GM12878 (cell line): ENCODE results near the gene CLSTN2. TPM values are rescaled to one million over a fixed set of nuclear protein-coding genes. Genes with fewer than 3 reads are reported as not detected.

ENCODE experiments used
- ATAC-seq: fragments of 200-7000 bp; cut with Tn5 transposase; 3 replicates; pipeline ENCODE4 v1.9.1; 2020; ENCODE audit warnings: mild to moderate bottlenecking, moderate library complexity
- BruUV-seq: library from RNA; stranded (reverse); fragments of 400-500 nt; replicated peaks from 2 replicates; lab custom pipeline; 2021; lab: Mats Ljungman, UMichigan
- CTCF ChIA-PET: fragments of 300-600 bp; sonication (Branson Sonifier 250); formaldehyde crosslinking; extraction: SDS; loops from one replicate; lab custom pipeline; 2021; ENCODE audit warnings: inconsistent platforms; lab: Yijun Ruan, JAX
- POLR2A ChIA-PET: fragments of 350-600 bp; formaldehyde crosslinking; extraction: SDS; loops from one replicate; lab custom pipeline; 2021; ENCODE audit warnings: inconsistent platforms; lab: Charles Lee
- RAD21 ChIA-PET: fragments of 300-600 bp; sonication (Branson Sonifier 250); formaldehyde crosslinking; loops from one replicate; lab custom pipeline; 2023; ENCODE audit warnings: antibody characterized with exemption; ENCODE audit not compliant: unreplicated experiment; lab: Charles Lee
- SMC1A ChIA-PET: fragments of 300-600 bp; sonication (Branson Sonifier 250); formaldehyde crosslinking; loops from one replicate; lab custom pipeline; 2023; ENCODE audit not compliant: unreplicated experiment, uncharacterized antibody; lab: Charles Lee
- DNase-seq: peaks from one replicate; pipeline ENCODE4 v3.0.0-alpha.2; 2011; ENCODE audit warnings: low read depth, low spot score
- FAIRE-seq: peaks from 3 replicates; lab custom pipeline; 2011; peaks lifted over from hg19 to GRCh38; lab: Jason Lieb, UNC
- H2AFZ ChIP-seq: 2 replicates; pipeline ENCODE4 v1.6.0; 2011; ENCODE audit warnings: low read depth, low read length, control low read depth; ENCODE audit not compliant: control insufficient read depth
- H3K27ac ChIP-seq: 2 replicates; pipeline ENCODE4 v1.5.1; 2011; ENCODE audit warnings: control low read depth; ENCODE audit not compliant: control insufficient read depth, insufficient read depth
- H3K27me3 ChIP-seq, 2 experiments: replicated peaks in 1 of 2; 2 replicates each; pipeline versions ENCODE4 v1.6.0 to v1.6.1; 2011; ENCODE audit warnings: low read length in 1 of 2; ENCODE audit not compliant: control insufficient read depth in 2 of 2, insufficient read depth in 2 of 2
- H3K36me3 ChIP-seq, 2 experiments: 2 replicates each; pipeline ENCODE4 v1.5.1; 2011; ENCODE audit warnings: low read length in 1 of 2; ENCODE audit not compliant: control insufficient read depth in 2 of 2, insufficient read depth in 2 of 2
- H3K4me1 ChIP-seq: 2 replicates; pipeline ENCODE4 v1.6.1; 2011; ENCODE audit warnings: mild to moderate bottlenecking, low read length, moderate library complexity, mixed read lengths; ENCODE audit not compliant: control insufficient read depth, insufficient read depth
- H3K4me2 ChIP-seq: 2 replicates; pipeline ENCODE4 v1.6.0; 2011; ENCODE audit warnings: control low read depth; ENCODE audit not compliant: control insufficient read depth, insufficient read depth
- H3K4me3 ChIP-seq: fragments of 200-600 bp; sonication (generic); 2 replicates; pipeline ENCODE4 v1.5.1; 2016
- H3K79me2 ChIP-seq: 2 replicates; pipeline ENCODE4 v1.6.0; 2011; ENCODE audit warnings: low read length; ENCODE audit not compliant: control insufficient read depth, insufficient read depth
- H3K9ac ChIP-seq: 2 replicates; pipeline ENCODE4 v1.8.0; 2011; ENCODE audit warnings: low read length, control low read depth, mixed read lengths; ENCODE audit not compliant: control insufficient read depth, insufficient read depth
- H3K9me3 ChIP-seq: replicated peaks from 3 replicates; pipeline ENCODE4 v1.5.1; 2011; ENCODE audit warnings: mild to moderate bottlenecking, low read length; ENCODE audit not compliant: control insufficient read depth, insufficient read depth
- H4K20me1 ChIP-seq: 2 replicates; pipeline ENCODE4 v1.6.0; 2011; ENCODE audit not compliant: control insufficient read depth, insufficient read depth
- BCL11A ChIP-seq: IDR thresholded peaks from 2 replicates; pipeline ENCODE4 v1.6.1; 2011; ENCODE audit warnings: low read depth, low read length
- BRCA1 ChIP-seq: IDR thresholded peaks from 2 replicates; pipeline ENCODE4 v1.6.1; 2011; ENCODE audit warnings: low read depth, low read length, improper control_type of control experiment
- CBX5 ChIP-seq: sonication (generic); IDR thresholded peaks from 2 replicates; pipeline ENCODE4 v1.6.1; 2016; ENCODE audit warnings: low read depth, moderate library complexity, mild to moderate bottlenecking, inconsistent platforms
- CEBPB ChIP-seq, 2 experiments: fragments of 150-350 bp in 1 of 2; IDR thresholded peaks; 2 replicates each; pipeline ENCODE4 v1.6.1; 2012 to 2014; ENCODE audit warnings: low read depth in 2 of 2, low read length in 2 of 2, borderline replicate concordance in 1 of 2, inconsistent platforms in 1 of 2
- EGR1 ChIP-seq, 2 experiments: IDR thresholded peaks; 1 replicate in 1 of 2; 2 replicates in 1 of 2; pipeline ENCODE4 v1.6.1; 2011 to 2012; ENCODE audit warnings: low read depth in 2 of 2, low read length in 2 of 2, borderline replicate concordance in 1 of 2, mild to moderate bottlenecking in 1 of 2, moderate library complexity in 1 of 2
- EZH2 ChIP-seq: IDR thresholded peaks from 2 replicates; pipeline ENCODE4 v1.6.1; 2012; ENCODE audit warnings: low read depth, mild to moderate bottlenecking, control low read depth, inconsistent platforms, low read length, borderline replicate concordance; ENCODE audit not compliant: control insufficient read depth
- PML ChIP-seq: IDR thresholded peaks from 2 replicates; pipeline ENCODE4 v1.6.1; 2012; ENCODE audit warnings: low read length, inconsistent platforms
- RUNX3 ChIP-seq: IDR thresholded peaks from 2 replicates; pipeline ENCODE4 v1.6.1; 2012; ENCODE audit warnings: low read length, inconsistent platforms
- SMAD5 ChIP-seq: IDR thresholded peaks from 2 replicates; pipeline ENCODE4 v1.6.1; 2016; ENCODE audit warnings: antibody characterized with exemption, low read depth
- SPI1 ChIP-seq: IDR thresholded peaks from 2 replicates; pipeline ENCODE4 v1.6.1; 2011; ENCODE audit warnings: low read depth, mild to moderate bottlenecking, low read length, moderate library complexity, borderline replicate concordance; ENCODE audit not compliant: insufficient read depth
- SREBF2 ChIP-seq: IDR thresholded peaks from 2 replicates; pipeline ENCODE4 v1.6.1; 2012; ENCODE audit warnings: mild to moderate bottlenecking, low read length
- SRF ChIP-seq, 2 experiments: IDR thresholded peaks; 2 replicates each; pipeline ENCODE4 v1.6.1; 2011; ENCODE audit warnings: low read depth in 2 of 2, low read length in 2 of 2, mild to moderate bottlenecking in 1 of 2, moderate library complexity in 1 of 2
- ZNF687 ChIP-seq: fragments of 450-650 bp; IDR thresholded peaks from 2 replicates; pipeline ENCODE4 v1.6.1; 2017; ENCODE audit warnings: mild to moderate bottlenecking, moderate library complexity
- WGBS: methylation state at CpG from one replicate; pipeline ENCODE4 v1.1.6; 2016; ENCODE audit warnings: low lambda C conversion rate; ENCODE audit not compliant: insufficient replicate concordance, insufficient coverage; ENCODE audit errors: missing lambda C conversion rate; 5-methylcytosine and 5-hydroxymethylcytosine counted together
- in situ Hi-C: fragments of 300-500 bp; cut with MboI; formaldehyde crosslinking; loops from 9 replicates; pipeline ENCODE4 v1.14.3; 2018; ENCODE audit warnings: mixed read lengths
- intact Hi-C: fragments of 100-400 bp; cut with micrococcal nuclease; formaldehyde crosslinking; loops from one replicate; pipeline ENCODE4 v1.14.2; 2022; ENCODE audit not compliant: unreplicated experiment
- polyA plus RNA-seq, 11 experiments: library from polyadenylated mRNA; depleted of rRNA in 4 of 11; unstranded in 6 of 11; stranded (reverse) in 5 of 11; fragments of >200 nt; fragmentation: Nextera tagmentation in 4 of 11; fragmentation: Illumina TruSeq in 1 of 11; extraction: Ambion mirVana in 4 of 11; extraction: Trizol in 1 of 11; gene quantifications; 1 replicate in 1 of 11; 2 replicates in 10 of 11; pipeline versions ENCODE4 v1.2.1 to v1.2.3, GENCODE V29; 2011 to 2016; ENCODE audit warnings: inconsistent platforms in 2 of 11, missing spikeins in 2 of 11, low read depth in 1 of 11
- total RNA-seq, 4 experiments: library from RNA; depleted of rRNA in 3 of 4; stranded (reverse); fragments of >200 nt in 3 of 4; fragmentation: Illumina TruSeq in 1 of 4; extraction: Trizol in 1 of 4; gene quantifications; 2 replicates each; pipeline versions ENCODE4 v1.2.1 to v1.2.3, GENCODE V29; 2013 to 2021
- TF ChIP-seq, protein P1 (sequence below): fragments of 450-650 bp; formaldehyde crosslinking; IDR thresholded peaks from 2 replicates; pipeline ENCODE4 v1.4.0; 2020; ENCODE audit warnings: mild to moderate bottlenecking, moderate library complexity
- TF ChIP-seq, protein P2 (sequence below): fragments of 450-650 bp; IDR thresholded peaks from 2 replicates; pipeline ENCODE4 v1.6.1; 2016; ENCODE audit warnings: mild to moderate bottlenecking

CLSTN2 gene
- total and polyA plus RNA-seq, 10 of the 15 experiments (the other 5 are each of a cell fraction or from before 2014, with no cell fraction given), result under 0.01 to 0.10 (median under 0.01) TPM; not detected in 5

DNA sequence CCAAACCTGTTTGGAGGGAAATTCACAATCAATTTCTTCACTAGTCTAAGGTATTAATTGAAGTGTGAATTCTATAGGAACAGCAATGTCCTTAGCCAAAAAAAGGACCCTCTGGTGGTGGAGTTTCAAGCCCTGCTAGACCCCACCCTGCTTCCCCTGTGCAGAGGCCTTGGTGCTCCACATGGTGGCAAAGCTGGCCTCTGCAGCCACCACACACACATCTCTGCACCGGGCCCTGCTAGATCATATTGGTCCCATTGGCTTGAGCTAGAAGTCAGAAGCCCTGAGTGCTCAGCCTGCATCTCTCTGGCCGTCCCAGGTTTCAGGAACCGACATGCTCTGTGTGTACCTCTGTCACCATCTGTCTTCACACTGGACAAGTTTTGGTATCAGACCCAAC, 522.0 kb downstream of the CLSTN2 start (continued):
- TF ChIP-seq, protein P1, sequence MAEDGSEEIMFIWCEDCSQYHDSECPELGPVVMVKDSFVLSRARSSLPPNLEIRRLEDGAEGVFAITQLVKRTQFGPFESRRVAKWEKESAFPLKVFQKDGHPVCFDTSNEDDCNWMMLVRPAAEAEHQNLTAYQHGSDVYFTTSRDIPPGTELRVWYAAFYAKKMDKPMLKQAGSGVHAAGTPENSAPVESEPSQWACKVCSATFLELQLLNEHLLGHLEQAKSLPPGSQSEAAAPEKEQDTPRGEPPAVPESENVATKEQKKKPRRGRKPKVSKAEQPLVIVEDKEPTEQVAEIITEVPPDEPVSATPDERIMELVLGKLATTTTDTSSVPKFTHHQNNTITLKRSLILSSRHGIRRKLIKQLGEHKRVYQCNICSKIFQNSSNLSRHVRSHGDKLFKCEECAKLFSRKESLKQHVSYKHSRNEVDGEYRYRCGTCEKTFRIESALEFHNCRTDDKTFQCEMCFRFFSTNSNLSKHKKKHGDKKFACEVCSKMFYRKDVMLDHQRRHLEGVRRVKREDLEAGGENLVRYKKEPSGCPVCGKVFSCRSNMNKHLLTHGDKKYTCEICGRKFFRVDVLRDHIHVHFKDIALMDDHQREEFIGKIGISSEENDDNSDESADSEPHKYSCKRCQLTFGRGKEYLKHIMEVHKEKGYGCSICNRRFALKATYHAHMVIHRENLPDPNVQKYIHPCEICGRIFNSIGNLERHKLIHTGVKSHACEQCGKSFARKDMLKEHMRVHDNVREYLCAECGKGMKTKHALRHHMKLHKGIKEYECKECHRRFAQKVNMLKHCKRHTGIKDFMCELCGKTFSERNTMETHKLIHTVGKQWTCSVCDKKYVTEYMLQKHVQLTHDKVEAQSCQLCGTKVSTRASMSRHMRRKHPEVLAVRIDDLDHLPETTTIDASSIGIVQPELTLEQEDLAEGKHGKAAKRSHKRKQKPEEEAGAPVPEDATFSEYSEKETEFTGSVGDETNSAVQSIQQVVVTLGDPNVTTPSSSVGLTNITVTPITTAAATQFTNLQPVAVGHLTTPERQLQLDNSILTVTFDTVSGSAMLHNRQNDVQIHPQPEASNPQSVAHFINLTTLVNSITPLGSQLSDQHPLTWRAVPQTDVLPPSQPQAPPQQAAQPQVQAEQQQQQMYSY (CRISPR knock-in tag), result no peak
- no peak for TF ChIP-seq SMAD5
- TF ChIP-seq CBX5, result no peak
- no peak for TF ChIP-seq SREBF2
- TF ChIP-seq BCL11A, result no peak
- no peak for TF ChIP-seq EGR1 (IDR thresholded peaks at IDR 0.05; ENCODE audit: borderline replicate concordance in 1 of 2, low read depth in 2 of 2, low read length in 2 of 2)

- ATAC-seq (no peak), FAIRE-seq (no peak), DNase-seq (no peak)
- 14% methylated on average over 8 of the region's 8 CpGs for WGBS
- ChIA-PET SMC1A (no interaction called here), RAD21 (no interaction called here), CTCF (no interaction called here), POLR2A (no interaction called here)
- H3K4me3 ChIP-seq, result no peak overlapping the region
- no peaks in the 10 kb centered on the region for H3K36me3 ChIP-seq
- no peak overlapping the region for H2AFZ ChIP-seq
- peaks cover 0 to 3% of the 10 kb centered on the region in 2 experiments; a peak in 1 of 4 replicates for H3K27me3 ChIP-seq
- in situ Hi-C loops (no loop called here), intact Hi-C loops (no loop called here)
- H3K4me1 ChIP-seq, result no peaks in the 10 kb centered on the region
- H4K20me1 ChIP-seq, result no peaks in the 10 kb centered on the region
- H3K9me3 ChIP-seq, result no peaks in the 10 kb centered on the region
- no peak overlapping the region for H3K4me2 ChIP-seq
- no TSS peak for BruUV-seq
- no peak overlapping the region for H3K27ac ChIP-seq
- no peak overlapping the region for H3K9ac ChIP-seq
- H3K79me2 ChIP-seq, result no peaks in the 10 kb centered on the region
- TF ChIP-seq RUNX3 (no peak), PML (no peak), BRCA1 (no peak), SPI1 (no peak), SRF (IDR thresholded peaks at IDR 0.05; ENCODE audit: low read depth in 2 of 2, low read length in 2 of 2) (no peak), ZNF687 (no peak), CEBPB (IDR thresholded peaks at IDR 0.05; ENCODE audit: borderline replicate concordance in 1 of 2, low read depth in 2 of 2, low read length in 2 of 2) (no peak), EZH2 (no peak)
- TF ChIP-seq, protein P2, sequence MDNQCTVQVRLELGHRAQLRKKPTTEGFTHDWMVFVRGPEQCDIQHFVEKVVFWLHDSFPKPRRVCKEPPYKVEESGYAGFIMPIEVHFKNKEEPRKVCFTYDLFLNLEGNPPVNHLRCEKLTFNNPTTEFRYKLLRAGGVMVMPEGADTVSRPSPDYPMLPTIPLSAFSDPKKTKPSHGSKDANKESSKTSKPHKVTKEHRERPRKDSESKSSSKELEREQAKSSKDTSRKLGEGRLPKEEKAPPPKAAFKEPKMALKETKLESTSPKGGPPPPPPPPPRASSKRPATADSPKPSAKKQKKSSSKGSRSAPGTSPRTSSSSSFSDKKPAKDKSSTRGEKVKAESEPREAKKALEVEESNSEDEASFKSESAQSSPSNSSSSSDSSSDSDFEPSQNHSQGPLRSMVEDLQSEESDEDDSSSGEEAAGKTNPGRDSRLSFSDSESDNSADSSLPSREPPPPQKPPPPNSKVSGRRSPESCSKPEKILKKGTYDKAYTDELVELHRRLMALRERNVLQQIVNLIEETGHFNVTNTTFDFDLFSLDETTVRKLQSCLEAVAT, result no peak
These were observed 524.5 kb downstream of the CLSTN2 start for GRCh38 chr3:140459462-140459861.
